GM12878 (cell line): ENCODE results near the gene GMCL2.

ENCODE experiments used
- EP300 ChIP-seq, 2 experiments: fragments of 150-350 bp in 1 of 2; IDR thresholded peaks; 2 replicates each; pipeline ENCODE4 v1.6.1; 2011 to 2012; ENCODE audit warnings: low read depth in 2 of 2, low read length in 2 of 2, borderline replicate concordance in 1 of 2, improper control_type of control experiment in 1 of 2, inconsistent platforms in 1 of 2; ENCODE audit not compliant: control insufficient read depth in 1 of 2
- HCFC1 ChIP-seq: fragments of 150-350 bp; IDR thresholded peaks from 2 replicates; pipeline ENCODE4 v1.6.1; 2014; ENCODE audit warnings: low read length
- IRF4 ChIP-seq: IDR thresholded peaks from 2 replicates; pipeline ENCODE4 v1.6.1; 2011; ENCODE audit warnings: low read depth, low read length
- LARP7 ChIP-seq: fragments of 450-650 bp; IDR thresholded peaks from 2 replicates; pipeline ENCODE4 v1.6.1; 2017; ENCODE audit warnings: mild to moderate bottlenecking
- POLR2A ChIP-seq: IDR thresholded peaks from 2 replicates; pipeline ENCODE4 v1.6.1; 2011; ENCODE audit warnings: low read depth, mild to moderate bottlenecking, low read length
- TCF12 ChIP-seq: IDR thresholded peaks from 2 replicates; pipeline ENCODE4 v1.6.1; 2011; ENCODE audit warnings: low read depth, mild to moderate bottlenecking, low read length
- TF ChIP-seq, protein P1 (sequence below): fragments of 450-650 bp; IDR thresholded peaks from 2 replicates; pipeline ENCODE4 v1.6.1; 2017; ENCODE audit warnings: low read depth, mild to moderate bottlenecking, moderate library complexity
- TF ChIP-seq, protein P2 (sequence below), 3 experiments: IDR thresholded peaks in 2 of 3; conservative IDR thresholded peaks in 1 of 3; 2 replicates each; pipeline ENCODE4 v1.5.1; 2011; ENCODE audit warnings: low read depth in 3 of 3, low read length in 3 of 3, mild to moderate bottlenecking in 3 of 3, control low read depth in 2 of 3, moderate library complexity in 2 of 3, inconsistent platforms in 1 of 3, mixed read lengths in 1 of 3; ENCODE audit not compliant: control insufficient read depth in 2 of 3, insufficient read depth in 1 of 3; ENCODE audit errors: extremely low read depth in 1 of 3

DNA sequence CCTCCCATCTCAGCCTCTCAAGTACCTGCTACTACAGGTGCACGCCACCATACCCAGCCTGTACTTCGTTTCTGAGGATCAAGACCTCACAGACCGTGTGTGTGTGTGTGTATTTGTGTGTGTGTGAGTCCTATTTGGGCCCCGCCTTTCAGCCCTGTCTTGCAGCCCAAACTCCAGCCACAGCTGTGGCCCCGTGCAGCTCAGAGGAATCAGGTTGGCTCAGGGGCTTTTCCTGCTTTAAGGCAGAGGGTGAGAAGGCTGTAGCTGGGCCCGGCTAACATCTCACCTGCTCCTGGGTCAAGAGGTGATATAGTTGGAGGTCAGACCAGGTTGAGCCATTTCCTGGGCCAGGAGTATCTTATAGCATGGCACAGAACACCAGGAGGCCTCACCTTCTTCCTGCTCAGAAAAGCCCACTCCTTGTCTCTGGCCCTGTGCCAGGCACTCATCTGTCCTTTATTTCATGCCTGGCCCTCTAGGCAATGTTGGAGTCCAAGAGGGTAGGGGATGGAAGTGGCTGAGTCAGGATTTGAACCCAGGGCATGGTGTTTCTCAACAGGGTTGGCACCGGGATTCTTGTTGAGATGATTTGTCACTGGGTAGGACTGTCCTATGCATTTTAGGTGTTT, 47.1 kb upstream of the GMCL2 start:
- TF ChIP-seq TCF12: no peak
- no peak for TF ChIP-seq EP300 (IDR thresholded peaks at IDR 0.05; ENCODE audit: borderline replicate concordance in 1 of 2, control insufficient read depth in 1 of 2, low read depth in 2 of 2, low read length in 2 of 2)
- TF ChIP-seq HCFC1: no peak
- TF ChIP-seq, protein P1, sequence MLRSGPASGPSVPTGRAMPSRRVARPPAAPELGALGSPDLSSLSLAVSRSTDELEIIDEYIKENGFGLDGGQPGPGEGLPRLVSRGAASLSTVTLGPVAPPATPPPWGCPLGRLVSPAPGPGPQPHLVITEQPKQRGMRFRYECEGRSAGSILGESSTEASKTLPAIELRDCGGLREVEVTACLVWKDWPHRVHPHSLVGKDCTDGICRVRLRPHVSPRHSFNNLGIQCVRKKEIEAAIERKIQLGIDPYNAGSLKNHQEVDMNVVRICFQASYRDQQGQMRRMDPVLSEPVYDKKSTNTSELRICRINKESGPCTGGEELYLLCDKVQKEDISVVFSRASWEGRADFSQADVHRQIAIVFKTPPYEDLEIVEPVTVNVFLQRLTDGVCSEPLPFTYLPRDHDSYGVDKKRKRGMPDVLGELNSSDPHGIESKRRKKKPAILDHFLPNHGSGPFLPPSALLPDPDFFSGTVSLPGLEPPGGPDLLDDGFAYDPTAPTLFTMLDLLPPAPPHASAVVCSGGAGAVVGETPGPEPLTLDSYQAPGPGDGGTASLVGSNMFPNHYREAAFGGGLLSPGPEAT: no peak
- no peak for TF ChIP-seq POLR2A
- TF ChIP-seq, protein P2, sequence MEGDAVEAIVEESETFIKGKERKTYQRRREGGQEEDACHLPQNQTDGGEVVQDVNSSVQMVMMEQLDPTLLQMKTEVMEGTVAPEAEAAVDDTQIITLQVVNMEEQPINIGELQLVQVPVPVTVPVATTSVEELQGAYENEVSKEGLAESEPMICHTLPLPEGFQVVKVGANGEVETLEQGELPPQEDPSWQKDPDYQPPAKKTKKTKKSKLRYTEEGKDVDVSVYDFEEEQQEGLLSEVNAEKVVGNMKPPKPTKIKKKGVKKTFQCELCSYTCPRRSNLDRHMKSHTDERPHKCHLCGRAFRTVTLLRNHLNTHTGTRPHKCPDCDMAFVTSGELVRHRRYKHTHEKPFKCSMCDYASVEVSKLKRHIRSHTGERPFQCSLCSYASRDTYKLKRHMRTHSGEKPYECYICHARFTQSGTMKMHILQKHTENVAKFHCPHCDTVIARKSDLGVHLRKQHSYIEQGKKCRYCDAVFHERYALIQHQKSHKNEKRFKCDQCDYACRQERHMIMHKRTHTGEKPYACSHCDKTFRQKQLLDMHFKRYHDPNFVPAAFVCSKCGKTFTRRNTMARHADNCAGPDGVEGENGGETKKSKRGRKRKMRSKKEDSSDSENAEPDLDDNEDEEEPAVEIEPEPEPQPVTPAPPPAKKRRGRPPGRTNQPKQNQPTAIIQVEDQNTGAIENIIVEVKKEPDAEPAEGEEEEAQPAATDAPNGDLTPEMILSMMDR (IDR thresholded peaks at IDR 0.05 in 2 of 3, conservative IDR thresholded peaks at IDR 0.05 in 1 of 3; ENCODE audit: control insufficient read depth in 2 of 3, extremely low read depth in 1 of 3, insufficient read depth in 1 of 3, low read depth in 3 of 3, low read length in 3 of 3): no peak
- TF ChIP-seq LARP7: no peak
- TF ChIP-seq IRF4: no peak
